NCI-H2171 (cell line): Measurements from ENCODE around the gene GORASP1.

Experiments
- DNase-seq: peaks from one replicate; lab custom pipeline; 2025; lab: John Stamatoyannopoulos, UW

Gene GORASP1

GRCh38 chr3:39125841-39126500 is 18.5 kb upstream of the GORASP1 start:
- no peak for DNase-seq

GRCh38 chr3:39124876-39125840 is 17.7 kb upstream of the GORASP1 start:
- DNase-seq: no peak

GRCh38 chr3:39122813-39123212 is 15.4 kb upstream of the GORASP1 start:
- no peak for DNase-seq

- no peak for DNase-seq
Measured at GRCh38 chr3:39121621-39122020, 14.2 kb upstream of the GORASP1 start.

GRCh38 chr3:39118931-39119660 is 11.7 kb upstream of the GORASP1 start:
- no peak for DNase-seq

- no peak for DNase-seq
Measured at GRCh38 chr3:39118079-39118478, 10.7 kb upstream of the GORASP1 start.

GRCh38 chr3:39115870-39116269 is 8.4 kb upstream of the GORASP1 start:
- no peak for DNase-seq

- no peak for DNase-seq
Measured at GRCh38 chr3:39114456-39114855, 7.0 kb upstream of the GORASP1 start.

- no peak for DNase-seq
Measured at GRCh38 chr3:39113291-39113690, 5.9 kb upstream of the GORASP1 start.

GRCh38 chr3:39112535-39112934 is 5.1 kb upstream of the GORASP1 start:
- no peak for DNase-seq

- no peak for DNase-seq
Measured at GRCh38 chr3:39112113-39112512, 4.7 kb upstream of the GORASP1 start.

- no peak for DNase-seq
Measured at GRCh38 chr3:39110041-39110639, 2.7 kb upstream of the GORASP1 start.

- DNase-seq: no peak
Measured at GRCh38 chr3:39109086-39109485, 1.7 kb upstream of the GORASP1 start.

- DNase-seq: no peak
Measured at GRCh38 chr3:39108200-39108710, 828 bp upstream of the GORASP1 start.

- no peak for DNase-seq
Measured at GRCh38 chr3:39106851-39107387, 508 bp downstream of the GORASP1 start.

- DNase-seq: no peak
Measured at GRCh38 chr3:39106281-39106811, 1.1 kb downstream of the GORASP1 start.

- DNase-seq: no peak
Measured at GRCh38 chr3:39105687-39106063, 1.8 kb downstream of the GORASP1 start.

GRCh38 chr3:39104961-39105686 is 2.3 kb downstream of the GORASP1 start:
- DNase-seq: no peak

GRCh38 chr3:39103791-39104552 is 3.5 kb downstream of the GORASP1 start:
- DNase-seq: no peak

- DNase-seq: no peak
Measured at GRCh38 chr3:39103324-39103693, 4.1 kb downstream of the GORASP1 start.
